Smooth muscle cell of the brain vasculature (primary cell): ENCODE data around the gene CCDC188.
"Not testable (repeated sequence)": the region's sequence is repeated elsewhere in the genome, so short reads cannot be mapped to it uniquely, and the experiment has no call there.

Experiments used
- DNase-seq: peaks from one replicate; pipeline ENCODE4 v3.0.0-alpha.2; 2012; ENCODE audit warnings: low read depth, low spot score

The CCDC188 gene

GRCh38 chr22:20171288-20172140, 20.7 kb upstream of the CCDC188 start:
- no peak for DNase-seq

GRCh38 chr22:20170170-20170569, 19.3 kb upstream of the CCDC188 start:
- DNase-seq: no peak

- no peak for DNase-seq
Measured at GRCh38 chr22:20169253-20169822, 18.5 kb upstream of the CCDC188 start.

- no peak for DNase-seq
Measured at GRCh38 chr22:20167643-20168322, 16.9 kb upstream of the CCDC188 start.

- no peak for DNase-seq
Measured at GRCh38 chr22:20166703-20167102, 15.8 kb upstream of the CCDC188 start.

GRCh38 chr22:20165913-20166312, 15.1 kb upstream of the CCDC188 start:
- DNase-seq: no peak

GRCh38 chr22:20165421-20165820, 14.6 kb upstream of the CCDC188 start:
- no peak for DNase-seq

GRCh38 chr22:20164863-20165262, 14.0 kb upstream of the CCDC188 start:
- no peak for DNase-seq

- DNase-seq: no peak
Measured at GRCh38 chr22:20160041-20160440, 9.2 kb upstream of the CCDC188 start.

- DNase-seq: not testable (repeated sequence)
Measured at GRCh38 chr22:20159531-20159930, 8.7 kb upstream of the CCDC188 start.

GRCh38 chr22:20159076-20159475, 8.2 kb upstream of the CCDC188 start:
- DNase-seq: no peak

GRCh38 chr22:20158391-20159036, 7.7 kb upstream of the CCDC188 start:
- no peak for DNase-seq

GRCh38 chr22:20157430-20158183, 6.8 kb upstream of the CCDC188 start:
- DNase-seq: no peak

- DNase-seq: peak; percentile 33
Measured at GRCh38 chr22:20156611-20157429, 6.0 kb upstream of the CCDC188 start.

GRCh38 chr22:20156042-20156389, 5.2 kb upstream of the CCDC188 start:
- no peak for DNase-seq

GRCh38 chr22:20155330-20156041, 4.6 kb upstream of the CCDC188 start:
- no peak for DNase-seq

- no peak for DNase-seq
Measured at GRCh38 chr22:20154602-20155187, 3.8 kb upstream of the CCDC188 start.

- DNase-seq: no peak
Measured at GRCh38 chr22:20153945-20154344, 3.1 kb upstream of the CCDC188 start.

- DNase-seq: no peak
Measured at GRCh38 chr22:20152464-20152890, 1.6 kb upstream of the CCDC188 start.

GRCh38 chr22:20151276-20151588, 377 bp upstream of the CCDC188 start:
- DNase-seq: no peak
